GM12875 (cell line): ENCODE results near the gene SMC1B.
"Not testable (repeated sequence)": the region's sequence is repeated elsewhere in the genome, so short reads cannot be mapped to it uniquely, and the experiment has no call there.

Experiments
- H3K4me3 ChIP-seq: one replicate; pipeline ENCODE4 v1.5.1; 2011; ENCODE audit warnings: low read depth, low read length, control low read depth
- CTCF ChIP-seq: IDR thresholded peaks from 2 replicates; pipeline ENCODE4 v1.5.1; 2011; ENCODE audit warnings: low read depth, mild to moderate bottlenecking, control low read depth, inconsistent platforms, low read length, moderate library complexity, borderline replicate concordance; ENCODE audit not compliant: insufficient read depth

Gene SMC1B

GRCh38 chr22:45450921-45451651 lies 37.7 kb upstream of the SMC1B start:
- TF ChIP-seq CTCF: no peak

GRCh38 chr22:45450101-45450785 lies 36.8 kb upstream of the SMC1B start:
- no peak overlapping the region for H3K4me3 ChIP-seq
- no peak for TF ChIP-seq CTCF

More at GRCh38 chr22:45450921-45451651, 37.7 kb upstream of the SMC1B start:
- no peak overlapping the region for H3K4me3 ChIP-seq

GRCh38 chr22:45449442-45449841 lies 36.0 kb upstream of the SMC1B start:
- not testable (repeated sequence) for H3K4me3 ChIP-seq

GRCh38 chr22:45448431-45448830 lies 35.0 kb upstream of the SMC1B start:
- TF ChIP-seq CTCF: no peak
- H3K4me3 ChIP-seq: no peak overlapping the region

- not testable (repeated sequence) for H3K4me3 ChIP-seq
These were observed 34.2 kb upstream of the SMC1B start for GRCh38 chr22:45447596-45447995.

- no peak for TF ChIP-seq CTCF
- no peak overlapping the region for H3K4me3 ChIP-seq
These were observed 32.8 kb upstream of the SMC1B start for GRCh38 chr22:45446216-45446615.

GRCh38 chr22:45445031-45445710 lies 31.8 kb upstream of the SMC1B start:
- no peak for TF ChIP-seq CTCF
- no peak overlapping the region for H3K4me3 ChIP-seq

GRCh38 chr22:45444168-45444567 lies 30.8 kb upstream of the SMC1B start:
- TF ChIP-seq CTCF: no peak
- H3K4me3 ChIP-seq: no peak overlapping the region
